H9 (cell line): ENCODE data around the gene PGLYRP3. TPM values are rescaled to one million over a fixed set of nuclear protein-coding genes. Genes with fewer than 3 reads are reported as not detected.

Source experiments
- DNase-seq: peaks from one replicate; pipeline ENCODE4 v3.0.0-alpha.2; 2017
- H2AFZ ChIP-seq: one replicate; pipeline ENCODE4 v1.6.1; 2013; ENCODE audit warnings: mild to moderate bottlenecking, low read length, control low read depth, moderate library complexity
- H2AK5ac ChIP-seq: 2 replicates; pipeline ENCODE4 v1.6.1; 2013; ENCODE audit warnings: low read length, control low read depth, mixed read lengths; ENCODE audit not compliant: insufficient read length
- H2BK120ac ChIP-seq: one replicate; pipeline ENCODE4 v1.6.1; 2013; ENCODE audit warnings: low read depth, mild to moderate bottlenecking, low read length, control low read depth, inconsistent platforms; ENCODE audit not compliant: poor library complexity, severe bottlenecking
- H2BK12ac ChIP-seq: 2 replicates; pipeline ENCODE4 v1.6.1; 2013; ENCODE audit warnings: low read length, control low read depth, mixed read lengths, low read depth; ENCODE audit not compliant: insufficient read length
- H2BK15ac ChIP-seq: 2 replicates; pipeline ENCODE4 v1.6.1; 2013; ENCODE audit warnings: low read depth, low read length, control low read depth
- H2BK20ac ChIP-seq: one replicate; pipeline ENCODE4 v1.6.1; 2013; ENCODE audit warnings: low read depth, mild to moderate bottlenecking, low read length, control low read depth, inconsistent platforms; ENCODE audit not compliant: poor library complexity, severe bottlenecking
- H2BK5ac ChIP-seq: 2 replicates; pipeline ENCODE4 v1.6.1; 2013; ENCODE audit warnings: low read length, control low read depth, mixed read lengths; ENCODE audit not compliant: insufficient read length
- H3K14ac ChIP-seq: 2 replicates; pipeline ENCODE4 v1.6.1; 2013; ENCODE audit warnings: low read length, control low read depth; ENCODE audit not compliant: insufficient read depth
- H3K18ac ChIP-seq: 2 replicates; pipeline ENCODE4 v1.6.1; 2013; ENCODE audit warnings: low read depth, mild to moderate bottlenecking, mixed read lengths, low read length, control low read depth; ENCODE audit not compliant: insufficient read length
- H3K23ac ChIP-seq: 2 replicates; pipeline ENCODE4 v1.6.1; 2013; ENCODE audit warnings: low read length, control low read depth, mixed read lengths, low read depth; ENCODE audit not compliant: insufficient read length
- H3K23me2 ChIP-seq: 2 replicates; pipeline ENCODE4 v1.6.1; 2013; ENCODE audit warnings: low read depth, mild to moderate bottlenecking, mixed read lengths, low read length, control low read depth; ENCODE audit not compliant: insufficient read length, poor library complexity, severe bottlenecking
- H3K27ac ChIP-seq: 2 replicates; pipeline ENCODE4 v1.5.1; 2013; ENCODE audit warnings: low read length, control low read depth, mixed read lengths, low read depth; ENCODE audit not compliant: insufficient read length
- H3K27me3 ChIP-seq: 2 replicates; pipeline ENCODE4 v1.6.1; 2013; ENCODE audit warnings: low read length, control low read depth, inconsistent platforms; ENCODE audit not compliant: insufficient read depth
- H3K4ac ChIP-seq: 2 replicates; pipeline ENCODE4 v1.6.1; 2013; ENCODE audit warnings: low read depth, mild to moderate bottlenecking, control low read depth, inconsistent platforms, low read length, moderate library complexity
- H3K4me1 ChIP-seq: 2 replicates; pipeline ENCODE4 v1.6.1; 2013; ENCODE audit warnings: low read length, control low read depth, inconsistent platforms; ENCODE audit not compliant: insufficient read depth
- H3K4me2 ChIP-seq: 2 replicates; pipeline ENCODE4 v1.6.1; 2013; ENCODE audit warnings: low read length, control low read depth, mixed read lengths; ENCODE audit not compliant: insufficient read length, insufficient read depth
- H3K56ac ChIP-seq: 2 replicates; pipeline ENCODE4 v1.6.1; 2013; ENCODE audit warnings: low read depth, mild to moderate bottlenecking, mixed read lengths, low read length, control low read depth; ENCODE audit not compliant: insufficient read length
- H3K79me1 ChIP-seq: 2 replicates; pipeline ENCODE4 v1.6.1; 2013; ENCODE audit warnings: low read depth, mild to moderate bottlenecking, moderate library complexity, low read length, control low read depth, inconsistent platforms; ENCODE audit not compliant: insufficient read depth, poor library complexity, severe bottlenecking
- H3K79me2 ChIP-seq: 2 replicates; pipeline ENCODE4 v1.6.1; 2013; ENCODE audit warnings: low read length, control low read depth, inconsistent platforms; ENCODE audit not compliant: insufficient read depth
- H3K9ac ChIP-seq: 2 replicates; pipeline ENCODE4 v1.6.1; 2013; ENCODE audit warnings: low read length, control low read depth, mixed read lengths; ENCODE audit not compliant: insufficient read length; ENCODE audit errors: extremely low read depth
- H3K9me3 ChIP-seq: one replicate; pipeline ENCODE4 v1.6.1; 2013; ENCODE audit warnings: low read depth, low read length, inconsistent platforms; ENCODE audit not compliant: control insufficient read depth
- H3T11ph ChIP-seq: one replicate; pipeline ENCODE4 v1.6.1; 2013; ENCODE audit warnings: mild to moderate bottlenecking, low read length, control low read depth, inconsistent platforms
- H4K20me1 ChIP-seq: one replicate; pipeline ENCODE4 v1.6.1; 2013; ENCODE audit not compliant: control insufficient read depth, insufficient read length, insufficient read depth
- H4K5ac ChIP-seq: 2 replicates; pipeline ENCODE4 v1.6.1; 2013; ENCODE audit warnings: low read depth, mild to moderate bottlenecking, mixed read lengths, low read length, control low read depth; ENCODE audit not compliant: insufficient read length
- H4K8ac ChIP-seq: replicated peaks from 2 replicates; pipeline ENCODE4 v1.6.1; 2013; ENCODE audit warnings: low read length, control low read depth, mixed read lengths, low read depth; ENCODE audit not compliant: insufficient read length
- H4K91ac ChIP-seq: 2 replicates; pipeline ENCODE4 v1.6.1; 2013; ENCODE audit warnings: low read depth, mild to moderate bottlenecking, moderate library complexity, mixed read lengths, low read length, control low read depth; ENCODE audit not compliant: insufficient read length
- H3K27ac Mint-ChIP-seq, 3 experiments: 2 replicates in 2 of 3; 3 replicates in 1 of 3; pipeline ENCODE4 v1.8.0; 2020 to 2021; ENCODE audit warnings: mixed read lengths in 3 of 3, mild to moderate bottlenecking in 1 of 3, moderate library complexity in 1 of 3
- H3K27me3 Mint-ChIP-seq: 2 replicates; pipeline ENCODE4 v1.8.0; 2021; ENCODE audit warnings: low read depth, mild to moderate bottlenecking, moderate library complexity, mixed read lengths
- H3K36me3 Mint-ChIP-seq, 3 experiments: 2 replicates in 2 of 3; 3 replicates in 1 of 3; pipeline ENCODE4 v1.8.0; 2020 to 2021; ENCODE audit warnings: low read depth in 3 of 3, mixed read lengths in 3 of 3; ENCODE audit not compliant: insufficient read depth in 1 of 3
- H3K4me1 Mint-ChIP-seq, 2 experiments: 2 replicates each; pipeline ENCODE4 v1.8.0; 2020; ENCODE audit warnings: mixed read lengths in 2 of 2
- H3K4me3 Mint-ChIP-seq, 2 experiments: 2 replicates in 1 of 2; 3 replicates in 1 of 2; pipeline ENCODE4 v1.8.0; 2020 to 2021; ENCODE audit warnings: mild to moderate bottlenecking in 2 of 2, mixed read lengths in 2 of 2, moderate library complexity in 1 of 2
- H3K9me3 Mint-ChIP-seq, 2 experiments: 2 replicates in 1 of 2; 3 replicates in 1 of 2; pipeline ENCODE4 v1.8.0; 2020; ENCODE audit warnings: mild to moderate bottlenecking in 2 of 2, mixed read lengths in 2 of 2, moderate library complexity in 1 of 2
- WGBS: extraction: QIAGEN DNeasy Blood & Tissue Kit; methylation state at CpG from one replicate; pipeline ENCODE4 v1.1.7; 2013; ENCODE audit warnings: missing lambda C conversion rate, low lambda C conversion rate, mixed read lengths; ENCODE audit not compliant: insufficient read length; ENCODE audit errors: extremely low coverage; 5-methylcytosine and 5-hydroxymethylcytosine counted together
- total RNA-seq: library from RNA; stranded (reverse); gene quantifications from 2 replicates; pipeline ENCODE4 v1.2.1, GENCODE V29; 2021
- TF ChIP-seq, protein P1 (sequence below): fragments of 200-600 bp; sonication (generic); conservative IDR thresholded peaks from 3 replicates; pipeline ENCODE4 v1.8.0; 2021; ENCODE audit warnings: antibody characterized with exemption, mild to moderate bottlenecking

Gene PGLYRP3
- total RNA-seq, 1 experiment from 2014 or later, result not detected

GRCh38 chr1:153306303-153307220 is 6.2 kb downstream of the PGLYRP3 start:
- Histone ChIP-seq H3K27ac (no peak overlapping the region), H2BK15ac (no peak overlapping the region), H2AK5ac (no peak overlapping the region), H4K8ac (no peak overlapping the region), H3K4me2 (no peak overlapping the region), H2BK12ac (no peak overlapping the region), H2BK20ac (no peak overlapping the region), H4K5ac (no peak overlapping the region), H3K79me1 (no peaks in the 10 kb centered on the region), H2BK5ac (no peak overlapping the region), H3K79me2 (no peaks in the 10 kb centered on the region), H3T11ph (no peak overlapping the region), H3K9me3 (no peaks in the 10 kb centered on the region), H3K14ac (no peak overlapping the region), H2BK120ac (no peak overlapping the region), H4K91ac (no peak overlapping the region), H3K27me3 (no peaks in the 10 kb centered on the region), H3K23ac (no peak overlapping the region), H3K18ac (no peak overlapping the region), H3K23me2 (no peaks in the 10 kb centered on the region), H3K4ac (no peak overlapping the region), H3K4me1 (no peaks in the 10 kb centered on the region; the same call in 1 of the 2 replicates), H4K20me1 (no peaks in the 10 kb centered on the region), H3K56ac (no peak overlapping the region), H3K9ac (no peak overlapping the region), H2AFZ (no peak overlapping the region)
- DNase-seq, result no peak
- TF ChIP-seq, protein P1, sequence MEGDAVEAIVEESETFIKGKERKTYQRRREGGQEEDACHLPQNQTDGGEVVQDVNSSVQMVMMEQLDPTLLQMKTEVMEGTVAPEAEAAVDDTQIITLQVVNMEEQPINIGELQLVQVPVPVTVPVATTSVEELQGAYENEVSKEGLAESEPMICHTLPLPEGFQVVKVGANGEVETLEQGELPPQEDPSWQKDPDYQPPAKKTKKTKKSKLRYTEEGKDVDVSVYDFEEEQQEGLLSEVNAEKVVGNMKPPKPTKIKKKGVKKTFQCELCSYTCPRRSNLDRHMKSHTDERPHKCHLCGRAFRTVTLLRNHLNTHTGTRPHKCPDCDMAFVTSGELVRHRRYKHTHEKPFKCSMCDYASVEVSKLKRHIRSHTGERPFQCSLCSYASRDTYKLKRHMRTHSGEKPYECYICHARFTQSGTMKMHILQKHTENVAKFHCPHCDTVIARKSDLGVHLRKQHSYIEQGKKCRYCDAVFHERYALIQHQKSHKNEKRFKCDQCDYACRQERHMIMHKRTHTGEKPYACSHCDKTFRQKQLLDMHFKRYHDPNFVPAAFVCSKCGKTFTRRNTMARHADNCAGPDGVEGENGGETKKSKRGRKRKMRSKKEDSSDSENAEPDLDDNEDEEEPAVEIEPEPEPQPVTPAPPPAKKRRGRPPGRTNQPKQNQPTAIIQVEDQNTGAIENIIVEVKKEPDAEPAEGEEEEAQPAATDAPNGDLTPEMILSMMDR, result no peak
- Mint-ChIP-seq H3K4me3 (no peak overlapping the region), H3K9me3 (peaks cover 0 to 11% of the 10 kb centered on the region in 2 experiments; a peak in 1 of 5 replicates), H3K36me3 (no peaks in the 10 kb centered on the region; a peak in 1 of 7 replicates), H3K4me1 (peaks cover 10 to 15% of the 10 kb centered on the region in 2 experiments), H3K27me3 (peaks cover 4% of the 10 kb centered on the region), H3K27ac (no peak overlapping the region)
- WGBS, result no CpG with 5 or more reads among the region's 22 CpGs
